ENCODE results near the gene MT1B. TPM values are rescaled to one million over a fixed set of nuclear protein-coding genes. Genes with fewer than 3 reads are reported as not detected.

Gene MT1B
- total and polyA plus RNA-seq, 2 of the 4 experiments (the other 2 are of a cell fraction) = not detected

GRCh38 chr16:56611281-56611833, 40.3 kb upstream of the MT1B start:
- in situ Hi-C loops (cut with MboI; ENCODE audit: low sequenced_read_pairs) = no loop called here
- Histone ChIP-seq H3K4me2 (ENCODE audit: low read depth, low read length) (no peak overlapping the region), H2BK5ac (ENCODE audit: low read depth, low read length, poor library complexity, severe bottlenecking) (peak overlapping the region; percentile 98), H3K18ac (ENCODE audit: low read depth, low read length) (peak overlapping the region; percentile 90), H4K91ac (ENCODE audit: insufficient read depth, low read depth, low read length) (peak overlapping the region; percentile 90), H3K4me3 (ENCODE audit: insufficient read depth, low read depth, low read length) (no peak overlapping the region), H2AFZ (replicated peaks; ENCODE audit: low read length, poor library complexity) (peak overlapping the region; percentile 11), H4K8ac (ENCODE audit: low read depth in 2 of 2, low read length in 2 of 2) (peak overlapping the region; percentile 37 to 81; a peak in 3 of 4 replicates), H3K14ac (replicated peaks; ENCODE audit: low read depth, low read length) (peak overlapping the region; percentile 83), H3K27ac (ENCODE audit: insufficient read depth, low read length) (peak overlapping the region; percentile 70), H2BK20ac (ENCODE audit: low read depth, low read length) (peak overlapping the region; percentile 71), H3K79me1 (ENCODE audit: low read depth in 1 of 2, low read length in 2 of 2) (peaks cover 2 to 51% of the 10 kb centered on the region in 2 experiments; a peak in 3 of 4 replicates), H3K56ac (ENCODE audit: extremely low read depth, insufficient read depth, low read length) (peak overlapping the region; percentile 73), H3K27me3 (ENCODE audit: control insufficient read depth, insufficient read depth, low read length) (no peaks in the 10 kb centered on the region), H3K23ac (ENCODE audit: low read depth, low read length) (peak overlapping the region; percentile 89), H2BK15ac (ENCODE audit: low read depth, low read length) (peak overlapping the region; percentile 55), H3K4me1 (ENCODE audit: control insufficient read depth, insufficient read depth, low read length) (peaks cover 32% of the 10 kb centered on the region), H4K5ac (ENCODE audit: low read depth, low read length) (peak overlapping the region; percentile 88), H2AK5ac (ENCODE audit: low read depth, low read length) (peak overlapping the region; percentile 73), H3K9me1 (ENCODE audit: insufficient read depth, low read length) (peaks cover 15% of the 10 kb centered on the region), H3K36me3 (ENCODE audit: control insufficient read depth, insufficient read depth, low read length) (no peaks in the 10 kb centered on the region), H3K9me3 (ENCODE audit: control insufficient read depth, insufficient read depth, low read length) (no peaks in the 10 kb centered on the region), H2BK120ac (ENCODE audit: low read depth, low read length) (peak overlapping the region; percentile 96), H3K9ac (ENCODE audit: low read depth, low read length) (no peak overlapping the region; the same call in 1 of the 2 replicates), H3K4ac (ENCODE audit: low read depth, low read length) (peak overlapping the region; percentile 82), H4K20me1 (ENCODE audit: insufficient read depth, low read length) (peaks cover 7% of the 10 kb centered on the region), H2AK9ac (replicated peaks; ENCODE audit: low read depth, low read length, poor library complexity) (peak overlapping the region; percentile 59)
- dilution Hi-C loops (cut with HindIII; ENCODE audit: low sequenced_read_pairs, unreplicated experiment) = no loop called here
- intact Hi-C loops (cut with micrococcal nuclease) = no loop called here
- TF ChIP-seq NFE2L2 (IDR thresholded peaks at IDR 0.05; ENCODE audit: low read depth, low read length) (no peak), CEBPB (IDR thresholded peaks at IDR 0.05; ENCODE audit: low read depth, low read length) (no peak), CTCF (conservative IDR thresholded peaks at IDR 0.05; ENCODE audit: low read depth, low read length) (no peak), USF2 (IDR thresholded peaks at IDR 0.05; ENCODE audit: low read depth, low read length) (no peak), MXI1 (IDR thresholded peaks at IDR 0.05; ENCODE audit: borderline replicate concordance, low read depth, low read length) (no peak), POLR2A (IDR thresholded peaks at IDR 0.05; ENCODE audit: low read depth, low read length) (no peak; the same call in 1 of the 2 replicates), RCOR1 (IDR thresholded peaks at IDR 0.05; ENCODE audit: insufficient replicate concordance, low read length) (no peak), RFX5 (IDR thresholded peaks at IDR 0.05; ENCODE audit: low read depth, low read length) (no peak), RAD21 (IDR thresholded peaks at IDR 0.05; ENCODE audit: low read length) (no peak), FOS (IDR thresholded peaks at IDR 0.05; ENCODE audit: low read depth, low read length) (no peak), ELK1 (IDR thresholded peaks at IDR 0.05; ENCODE audit: borderline replicate concordance, low read depth, low read length) (no peak), CHD1 (IDR thresholded peaks at IDR 0.05; ENCODE audit: low read depth, low read length) (no peak), MAFK (IDR thresholded peaks at IDR 0.05; ENCODE audit: low read depth, low read length) (no peak), BHLHE40 (IDR thresholded peaks at IDR 0.05; ENCODE audit: low read depth, low read length) (no peak), SMC3 (IDR thresholded peaks at IDR 0.05; ENCODE audit: low read depth, low read length) (no peak), MAZ (IDR thresholded peaks at IDR 0.05; ENCODE audit: borderline replicate concordance, low read depth, low read length) (no peak)
- no CpG with 5 or more reads among the region's 2 CpGs for WGBS, 2 experiments (ENCODE audit: extremely low coverage in 2 of 2, insufficient read length in 1 of 2)
- no peak for ATAC-seq (ENCODE audit: low read depth)
- BruUV-seq (replicated peaks) = no TSS peak
- DNase-seq = peak; percentile 67
- CTCF ChIA-PET = interaction anchor here (1.0 to 1.6 kb wide), 2 partner anchors 11 to 14 kb away, joined by 3 to 4 read pairs; partner anchors contain the start of gene MT1E
- POLR2A ChIA-PET (ENCODE audit: unreplicated experiment) = no interaction called here

Data from IMR-90 (cell line).